GM21825 (cell line): ENCODE data around the gene CACNG4.
"Not testable (repeated sequence)": the region's sequence is repeated elsewhere in the genome, so short reads cannot be mapped to it uniquely, and the experiment has no call there.

Source experiments
- ATAC-seq: cut with Tn5 transposase; IDR thresholded peaks from one replicate; pipeline ENCODE4 v1.9.1; 2021; ENCODE audit warnings: mild to moderate bottlenecking, moderate library complexity; ENCODE audit not compliant: unreplicated experiment

CACNG4 gene

GRCh38 chr17:66963521-66963908, 992 bp upstream of the CACNG4 start:
- ATAC-seq = no peak

- no peak for ATAC-seq
These were observed 658 bp downstream of the CACNG4 start for GRCh38 chr17:66964930-66965800.

GRCh38 chr17:66965801-66966262, 1.3 kb downstream of the CACNG4 start:
- no peak for ATAC-seq

- no peak for ATAC-seq
These were observed 1.8 kb downstream of the CACNG4 start for GRCh38 chr17:66966298-66966697.

- ATAC-seq = no peak
These were observed 2.4 kb downstream of the CACNG4 start for GRCh38 chr17:66966704-66967418.

- no peak for ATAC-seq
These were observed 3.5 kb downstream of the CACNG4 start for GRCh38 chr17:66967837-66968543.

- ATAC-seq = no peak
These were observed 4.4 kb downstream of the CACNG4 start for GRCh38 chr17:66968916-66969315.

- ATAC-seq = no peak
These were observed 5.6 kb downstream of the CACNG4 start for GRCh38 chr17:66970140-66970539.

GRCh38 chr17:66970797-66971196, 6.3 kb downstream of the CACNG4 start:
- ATAC-seq = no peak

GRCh38 chr17:66971264-66971663, 6.8 kb downstream of the CACNG4 start:
- no peak for ATAC-seq

GRCh38 chr17:66971730-66972441, 7.4 kb downstream of the CACNG4 start:
- ATAC-seq = no peak

- ATAC-seq = not testable (repeated sequence)
These were observed 7.9 kb downstream of the CACNG4 start for GRCh38 chr17:66972442-66972830.

- ATAC-seq = no peak
These were observed 10.7 kb downstream of the CACNG4 start for GRCh38 chr17:66975188-66975587.

- no peak for ATAC-seq
These were observed 11.3 kb downstream of the CACNG4 start for GRCh38 chr17:66975614-66976378.

GRCh38 chr17:66976379-66976663, 11.8 kb downstream of the CACNG4 start:
- no peak for ATAC-seq

GRCh38 chr17:66976781-66977201, 12.3 kb downstream of the CACNG4 start:
- ATAC-seq = no peak

- no peak for ATAC-seq
These were observed 14.1 kb downstream of the CACNG4 start for GRCh38 chr17:66978514-66979061.

- no peak for ATAC-seq
These were observed 16.4 kb downstream of the CACNG4 start for GRCh38 chr17:66980896-66981295.

- ATAC-seq = no peak
These were observed 17.5 kb downstream of the CACNG4 start for GRCh38 chr17:66981983-66982508.
